A549 (cell line): Measurements from ENCODE around the gene ADGRG1. TPM values are rescaled to one million over a fixed set of nuclear protein-coding genes. Genes with fewer than 3 reads are reported as not detected.

Source experiments
- ATAC-seq, 2 experiments: fragments of 200-7000 bp in 1 of 2; fragments of >200 bp in 1 of 2; cut with Nextera tagmentation in 1 of 2; cut with Tn5 transposase in 1 of 2; 3 replicates each; pipeline versions ENCODE4 v1.8.0 to v1.9.1; 2018 to 2020; ENCODE audit warnings: mild to moderate bottlenecking in 1 of 2, moderate library complexity in 1 of 2
- CTCF ChIA-PET: fragments of 300-600 bp; sonication (Branson Sonifier 250); formaldehyde crosslinking; extraction: SDS; loops from one replicate; lab custom pipeline; 2021; ENCODE audit warnings: antibody characterized with exemption, inconsistent platforms; lab: Yijun Ruan, JAX
- POLR2A ChIA-PET: fragments of 350-600 bp; formaldehyde crosslinking; extraction: SDS; loops from one replicate; lab custom pipeline; 2021; ENCODE audit warnings: antibody characterized with exemption, inconsistent platforms; lab: Yijun Ruan, JAX
- DNase-seq, 2 experiments: peaks; one replicate each; pipeline versions ENCODE4 v3.0.0 to v3.0.0-alpha.2; 2011 to 2016; ENCODE audit warnings: low read depth in 1 of 2, low spot score in 1 of 2
- FAIRE-seq: peaks from 2 replicates; lab custom pipeline; 2011; peaks lifted over from hg19 to GRCh38; lab: Jason Lieb, UNC
- H3K27ac ChIP-seq, 2 experiments: fragments of >200 bp; sonication (Bioruptor Twin); formaldehyde crosslinking; 3 replicates each; pipeline ENCODE4 v1.5.1; 2016 to 2017
- H3K4me1 ChIP-seq: fragments of >200 bp; sonication (Bioruptor Twin); formaldehyde crosslinking; 3 replicates; pipeline ENCODE4 v1.6.1; 2016
- H3K4me2 ChIP-seq: fragments of >200 bp; sonication (Bioruptor Twin); formaldehyde crosslinking; 3 replicates; pipeline ENCODE4 v1.6.1; 2016
- H3K4me3 ChIP-seq: fragments of >200 bp; sonication (Bioruptor Twin); formaldehyde crosslinking; 3 replicates; pipeline ENCODE4 v1.5.1; 2016
- H3K9me3 ChIP-seq: fragments of >200 bp; sonication (Bioruptor Twin); formaldehyde crosslinking; 3 replicates; pipeline ENCODE4 v1.6.1; 2016
- CEBPB ChIP-seq, 2 experiments: fragments of >200 bp in 1 of 2; sonication (Bioruptor Twin) in 1 of 2; formaldehyde crosslinking in 1 of 2; IDR thresholded peaks; 2 replicates each; pipeline ENCODE4 v1.6.1; 2012 to 2016
- EHMT2 ChIP-seq: fragments of 200-600 bp; sonication (generic); IDR thresholded peaks from 2 replicates; pipeline ENCODE4 v1.6.1; 2016; ENCODE audit warnings: antibody characterized with exemption, low read depth, mild to moderate bottlenecking, moderate library complexity
- FOSL2 ChIP-seq, 2 experiments: fragments of 450-650 bp in 1 of 2; fragments of >200 bp in 1 of 2; sonication (Bioruptor Twin) in 1 of 2; formaldehyde crosslinking; IDR thresholded peaks; 2 replicates each; pipeline versions ENCODE4 v1.5.0 to v1.6.1; 2016 to 2020; ENCODE audit warnings: mild to moderate bottlenecking in 1 of 2, moderate library complexity in 1 of 2
- HEYL ChIP-seq: fragments of 250-450 bp; sonication (Bioruptor Pico); IDR thresholded peaks from 2 replicates; pipeline ENCODE4 v1.8.0; 2021; ENCODE audit warnings: mild to moderate bottlenecking, moderate library complexity
- JUN ChIP-seq, 2 experiments: fragments of >200 bp; sonication (Bioruptor Twin); formaldehyde crosslinking; IDR thresholded peaks; 2 replicates in 1 of 2; 3 replicates in 1 of 2; pipeline ENCODE4 v1.6.1; 2016 to 2017
- KDM5A ChIP-seq: fragments of 200-600 bp; sonication (generic); IDR thresholded peaks from 2 replicates; pipeline ENCODE4 v1.6.1; 2016; ENCODE audit warnings: antibody characterized with exemption, mild to moderate bottlenecking
- MYC ChIP-seq: IDR thresholded peaks from 2 replicates; pipeline ENCODE4 v1.6.1; 2012; ENCODE audit warnings: mild to moderate bottlenecking, inconsistent platforms, low read length, improper control_type of control experiment, borderline replicate concordance
- RARB ChIP-seq: fragments of 250-450 bp; sonication (Bioruptor Pico); IDR thresholded peaks from 2 replicates; pipeline ENCODE4 v1.8.0; 2021; ENCODE audit warnings: mild to moderate bottlenecking, moderate library complexity
- RCOR1 ChIP-seq: fragments of 150-350 bp; IDR thresholded peaks from 2 replicates; pipeline ENCODE4 v1.6.1; 2014; ENCODE audit warnings: antibody characterized with exemption, low read length, low read depth
- RFX5 ChIP-seq: fragments of 450-650 bp; IDR thresholded peaks from 2 replicates; pipeline ENCODE4 v1.7.1; 2014; ENCODE audit warnings: antibody characterized with exemption, mild to moderate bottlenecking, moderate library complexity
- ZC3H11A ChIP-seq: fragments of 450-650 bp; IDR thresholded peaks from 2 replicates; pipeline ENCODE4 v1.6.1; 2014; ENCODE audit warnings: antibody characterized with exemption, mild to moderate bottlenecking
- ZNF302 ChIP-seq: fragments of 250-450 bp; sonication (Bioruptor Pico); IDR thresholded peaks from 2 replicates; pipeline ENCODE4 v1.9.0; 2021; ENCODE audit warnings: inconsistent platforms, mild to moderate bottlenecking, moderate library complexity
- ZSCAN20 ChIP-seq: fragments of 250-450 bp; sonication (Bioruptor Pico); IDR thresholded peaks from 2 replicates; pipeline ENCODE4 v1.8.0; 2022; ENCODE audit warnings: mild to moderate bottlenecking, moderate library complexity
- WGBS: methylation state at CpG from one replicate; pipeline ENCODE4 v1.1.6; 2017; ENCODE audit errors: missing lambda C conversion rate; 5-methylcytosine and 5-hydroxymethylcytosine counted together
- polyA plus RNA-seq, 4 experiments: library from polyadenylated mRNA; depleted of rRNA in 3 of 4; stranded (reverse); fragments of >200 nt; fragmentation: RNase III in 1 of 4; extraction: RNeasy Plus Mini Kit Qiagen cat#74134 plus additional on column Dnase treatment in 1 of 4; gene quantifications; 2 replicates in 3 of 4; 3 replicates in 1 of 4; pipeline ENCODE4 v1.2.3, GENCODE V29; 2011 to 2017
- TF ChIP-seq, protein P1 (sequence below): IDR thresholded peaks from 2 replicates; pipeline ENCODE4 v1.6.1; 2012
- TF ChIP-seq, protein P2 (sequence below): IDR thresholded peaks from 2 replicates; pipeline ENCODE4 v1.6.1; 2012; ENCODE audit warnings: low read depth, borderline replicate concordance

ADGRG1 gene
- polyA plus RNA-seq, 2 of the 4 experiments (the other 2 are of a cell fraction) = 28.3 to 142 TPM

DNA sequence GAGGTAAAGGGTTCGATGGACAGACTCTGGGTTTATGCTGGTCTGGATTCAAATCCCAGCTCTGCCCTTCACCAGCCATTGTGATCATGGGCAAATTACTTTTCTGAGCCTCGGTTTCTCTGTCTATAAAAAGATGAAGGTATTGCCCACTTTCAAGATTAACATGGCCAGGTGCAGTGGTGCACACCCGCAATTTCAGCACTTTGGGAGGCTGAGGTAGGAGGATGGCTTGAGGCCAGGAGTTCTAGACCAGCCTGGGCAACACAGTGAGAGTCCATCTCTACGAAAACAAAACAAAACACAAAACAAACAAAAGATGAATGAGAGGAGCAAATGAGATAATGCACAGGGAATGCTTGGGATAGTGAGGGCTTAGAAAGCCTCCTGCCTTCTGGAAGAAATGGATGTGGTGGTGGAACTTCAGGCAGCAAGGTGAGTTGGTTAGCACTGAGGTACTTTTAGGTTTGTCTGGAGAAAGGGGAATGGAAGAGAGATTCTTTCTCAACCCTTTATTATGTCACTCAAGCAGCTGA lies 48.2 kb downstream of the ADGRG1 start:
- H3K9me3 ChIP-seq = no peaks in the 10 kb centered on the region
- no peak for TF ChIP-seq RARB (CRISPR knock-in tag)
- TF ChIP-seq ZNF302 (CRISPR knock-in tag) = no peak
- TF ChIP-seq ZC3H11A = no peak
- TF ChIP-seq, all 56 proteins: peak for 0
- DNase-seq (peak in 1 of 2 experiments; percentile 62), FAIRE-seq (no peak), ATAC-seq (peak; percentile 17 to 76; a peak in 4 of 6 replicates)
- no peak overlapping the region for H3K4me3 ChIP-seq
- peak overlapping the region; percentile 57 for H3K4me2 ChIP-seq
- POLR2A ChIA-PET = interaction anchor here (0.5 kb wide), 1 partner anchor 333 kb away, joined by 3 read pairs; no protein-coding TSS in a partner anchor
- H3K4me1 ChIP-seq = peaks cover 35% of the 10 kb centered on the region
- WGBS = 47% methylated on average over 4 of the region's 4 CpGs
- H3K27ac ChIP-seq = peak overlapping the region; percentile 55 to 76
- CTCF ChIA-PET = interaction anchor here (1.1 to 3.1 kb wide), 8 partner anchors 9 to 157 kb away, joined by 3 to 17 read pairs (median 4); partner anchors contain the start of gene ADGRG3

DNA sequence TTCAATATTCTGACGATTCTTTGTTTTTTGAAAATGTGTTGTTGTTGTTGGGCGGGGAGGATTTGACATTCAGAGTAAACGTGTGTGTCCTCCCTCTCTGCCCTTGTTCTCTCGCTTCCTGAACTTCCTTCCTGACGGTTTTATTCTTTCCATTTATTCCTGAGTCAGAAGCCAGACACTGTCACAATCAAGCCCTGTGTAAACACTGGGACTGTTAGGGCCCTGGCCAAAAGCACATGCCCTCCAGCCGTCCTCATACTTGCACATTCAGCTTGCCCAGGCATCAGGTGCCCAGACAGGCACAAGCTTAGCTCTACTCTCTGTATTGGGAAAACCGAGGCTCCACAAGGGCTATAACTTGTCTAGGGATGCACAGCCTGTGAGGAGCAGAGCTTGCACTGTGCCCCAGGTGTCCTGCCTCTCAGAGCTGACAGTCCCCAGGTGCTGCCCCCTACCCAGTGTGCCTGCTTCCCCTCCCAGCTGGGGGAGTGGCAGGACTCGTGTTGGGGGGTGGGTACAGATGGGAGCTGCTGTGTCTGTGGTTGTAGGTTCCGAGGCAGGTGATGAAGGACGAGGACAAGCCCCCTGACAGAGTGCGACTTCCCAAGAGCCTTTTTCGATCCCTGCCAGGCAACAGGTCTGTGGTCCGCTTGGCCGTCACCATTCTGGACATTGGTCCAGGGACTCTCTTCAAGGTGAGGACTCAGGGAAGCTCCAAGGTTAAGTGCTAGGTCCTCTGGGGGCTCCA lies 49.4 kb downstream of the ADGRG1 start:
- H3K27ac ChIP-seq = peak overlapping the region; percentile 55 to 76
- peak; percentile 29 to 56 for DNase-seq
- peak overlapping the region; percentile 57 for H3K4me2 ChIP-seq
- POLR2A ChIA-PET = no interaction called here
- FAIRE-seq = no peak
- H3K9me3 ChIP-seq = no peaks in the 10 kb centered on the region
- H3K4me1 ChIP-seq = peaks cover 35% of the 10 kb centered on the region
- 49% methylated on average over 14 of the region's 14 CpGs for WGBS
- peak; percentile 66 to 70 for ATAC-seq
- no peak overlapping the region for H3K4me3 ChIP-seq
- TF ChIP-seq, protein P1, sequence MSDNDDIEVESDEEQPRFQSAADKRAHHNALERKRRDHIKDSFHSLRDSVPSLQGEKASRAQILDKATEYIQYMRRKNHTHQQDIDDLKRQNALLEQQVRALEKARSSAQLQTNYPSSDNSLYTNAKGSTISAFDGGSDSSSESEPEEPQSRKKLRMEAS = peak; percentile 33; the same call in 1 of the 2 replicates
- TF ChIP-seq CEBPB (IDR thresholded peaks at IDR 0.05) (0 out of 4 replicates have a peak, but pooled peaks have one; percentile 5 to 20), FOSL2 (IDR thresholded peaks at IDR 0.05) (no peak), FOSL2 (CRISPR knock-in tag; IDR thresholded peaks at IDR 0.05) (0 out of 2 replicates have a peak, but pooled peaks have one; percentile 6), JUN (IDR thresholded peaks at IDR 0.05) (no peak), EHMT2 (no peak), MYC (0 out of 2 replicates have a peak, but pooled peaks have one; percentile 28), HEYL (CRISPR knock-in tag) (no peak)
- TF ChIP-seq, protein P2, sequence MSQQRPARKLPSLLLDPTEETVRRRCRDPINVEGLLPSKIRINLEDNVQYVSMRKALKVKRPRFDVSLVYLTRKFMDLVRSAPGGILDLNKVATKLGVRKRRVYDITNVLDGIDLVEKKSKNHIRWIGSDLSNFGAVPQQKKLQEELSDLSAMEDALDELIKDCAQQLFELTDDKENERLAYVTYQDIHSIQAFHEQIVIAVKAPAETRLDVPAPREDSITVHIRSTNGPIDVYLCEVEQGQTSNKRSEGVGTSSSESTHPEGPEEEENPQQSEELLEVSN = no peak
- TF ChIP-seq, all 56 proteins: peak for 4
- CTCF ChIA-PET = interaction anchor here (0.6 to 3.1 kb wide), 8 partner anchors 10 to 219 kb away, joined by 3 to 17 read pairs (median 4); partner anchors contain the start of gene ADGRG3

DNA sequence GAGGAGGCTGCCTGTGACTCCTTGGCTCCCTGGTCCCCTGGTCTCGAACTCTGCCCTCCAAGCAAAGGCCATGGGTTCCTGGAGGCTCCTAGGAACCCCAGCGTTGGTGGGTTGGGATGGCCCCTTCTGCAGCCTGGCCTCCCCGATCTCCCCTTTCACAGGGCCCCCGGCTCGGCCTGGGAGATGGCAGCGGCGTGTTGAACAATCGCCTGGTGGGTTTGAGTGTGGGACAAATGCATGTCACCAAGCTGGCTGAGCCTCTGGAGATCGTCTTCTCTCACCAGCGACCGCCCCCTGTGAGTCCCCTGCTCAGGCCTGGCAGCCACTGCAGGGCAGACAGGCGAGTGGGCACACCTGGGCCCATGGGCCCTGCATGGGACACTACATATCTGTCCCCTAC lies 50.6 kb downstream of the ADGRG1 start:
- Histone ChIP-seq H3K4me3 (no peak overlapping the region), H3K27ac (peak overlapping the region in 1 of 2 experiments; percentile 76; a peak in 1 of 6 replicates)
- FAIRE-seq = no peak
- TF ChIP-seq KDM5A (no peak), ZNF302 (CRISPR knock-in tag) (no peak), ZSCAN20 (CRISPR knock-in tag) (no peak), RCOR1 (no peak), RFX5 (no peak)
- TF ChIP-seq, all 56 proteins: peak for 0
- no peak for DNase-seq
- no peak for ATAC-seq
- 80% methylated on average over 7 of the region's 12 CpGs for WGBS
- H3K4me2 ChIP-seq = no peak overlapping the region
- POLR2A ChIA-PET = no interaction called here
- no peaks in the 10 kb centered on the region for H3K9me3 ChIP-seq
- peaks cover 35% of the 10 kb centered on the region for H3K4me1 ChIP-seq
- CTCF ChIA-PET = interaction anchor here (1.3 to 2.7 kb wide), 2 partner anchors 11 to 41 kb away, joined by 4 to 7 read pairs; partner anchors contain the start of gene ADGRG3
